Endothelial cell (in vitro differentiated cells): Measurements from ENCODE around the gene KCNN3. TPM values are rescaled to one million over a fixed set of nuclear protein-coding genes. Genes with fewer than 3 reads are reported as not detected.
A peak's percentile ranks its signal among the peaks of the same experiment; 100 is the strongest.

Source experiments
- DNase-seq: peaks from one replicate; pipeline ENCODE4 v3.0.0; 2021; ENCODE audit warnings: low spot score
- H3K27ac Mint-ChIP-seq: one replicate; pipeline ENCODE4 v1.8.0; 2021; ENCODE audit warnings: mixed read lengths, inconsistent platforms; ENCODE audit not compliant: unreplicated experiment
- H3K27me3 Mint-ChIP-seq: one replicate; pipeline ENCODE4 v1.8.0; 2021; ENCODE audit warnings: mild to moderate bottlenecking, moderate library complexity, mixed read lengths, inconsistent platforms; ENCODE audit not compliant: unreplicated experiment
- H3K36me3 Mint-ChIP-seq: one replicate; pipeline ENCODE4 v1.8.0; 2021; ENCODE audit warnings: mild to moderate bottlenecking, low read depth, mixed read lengths, inconsistent platforms; ENCODE audit not compliant: unreplicated experiment
- H3K4me1 Mint-ChIP-seq: one replicate; pipeline ENCODE4 v1.8.0; 2021; ENCODE audit warnings: mild to moderate bottlenecking, mixed read lengths, inconsistent platforms; ENCODE audit not compliant: unreplicated experiment
- H3K4me3 Mint-ChIP-seq: one replicate; pipeline ENCODE4 v1.8.0; 2021; ENCODE audit warnings: mild to moderate bottlenecking, mixed read lengths, inconsistent platforms; ENCODE audit not compliant: unreplicated experiment
- H3K9me3 Mint-ChIP-seq: one replicate; pipeline ENCODE4 v1.8.0; 2021; ENCODE audit warnings: mixed read lengths, inconsistent platforms; ENCODE audit not compliant: unreplicated experiment
- total RNA-seq: library from RNA; stranded (reverse); fragmentation: NEBNext Ultra II Directional; extraction: Animal tissue kit (Norgen Biotek cat#: 25700); gene quantifications from one replicate; pipeline ENCODE4 v1.2.1, GENCODE V29; 2021; ENCODE audit not compliant: unreplicated experiment
- TF ChIP-seq, protein P1 (sequence below): fragments of 200-600 bp; sonication (generic); IDR thresholded peaks from one replicate; pipeline ENCODE4 v1.5.0; 2021; ENCODE audit warnings: antibody characterized with exemption; ENCODE audit not compliant: unreplicated experiment

Gene KCNN3
- total RNA-seq, 1 donor from 2014 or later = 17.3 TPM

DNA sequence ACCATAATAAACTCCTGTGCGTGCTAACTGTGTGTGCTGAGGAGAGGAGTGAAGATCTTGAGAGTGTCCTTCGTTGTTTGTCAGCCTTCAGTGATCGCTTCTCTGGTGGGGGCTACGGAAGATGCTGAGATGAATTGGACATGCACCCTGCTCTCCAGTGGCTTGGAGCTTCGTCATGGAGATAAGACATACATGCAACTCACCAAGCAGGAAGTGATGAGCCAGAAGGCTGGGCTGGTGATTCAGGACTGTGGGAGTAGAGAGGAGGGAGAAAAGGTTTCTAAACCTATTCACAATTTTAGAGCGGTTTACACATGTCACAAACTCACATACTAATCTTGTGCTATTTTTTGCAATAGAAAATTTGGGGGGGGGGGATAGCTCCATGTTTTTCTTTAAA is 133.2 kb downstream of the KCNN3 start:
- H3K4me3 Mint-ChIP-seq = no peak overlapping the region
- H3K27ac Mint-ChIP-seq = no peak overlapping the region
- H3K27me3 Mint-ChIP-seq = peaks cover 6% of the 10 kb centered on the region
- DNase-seq = no peak
- TF ChIP-seq, protein P1, sequence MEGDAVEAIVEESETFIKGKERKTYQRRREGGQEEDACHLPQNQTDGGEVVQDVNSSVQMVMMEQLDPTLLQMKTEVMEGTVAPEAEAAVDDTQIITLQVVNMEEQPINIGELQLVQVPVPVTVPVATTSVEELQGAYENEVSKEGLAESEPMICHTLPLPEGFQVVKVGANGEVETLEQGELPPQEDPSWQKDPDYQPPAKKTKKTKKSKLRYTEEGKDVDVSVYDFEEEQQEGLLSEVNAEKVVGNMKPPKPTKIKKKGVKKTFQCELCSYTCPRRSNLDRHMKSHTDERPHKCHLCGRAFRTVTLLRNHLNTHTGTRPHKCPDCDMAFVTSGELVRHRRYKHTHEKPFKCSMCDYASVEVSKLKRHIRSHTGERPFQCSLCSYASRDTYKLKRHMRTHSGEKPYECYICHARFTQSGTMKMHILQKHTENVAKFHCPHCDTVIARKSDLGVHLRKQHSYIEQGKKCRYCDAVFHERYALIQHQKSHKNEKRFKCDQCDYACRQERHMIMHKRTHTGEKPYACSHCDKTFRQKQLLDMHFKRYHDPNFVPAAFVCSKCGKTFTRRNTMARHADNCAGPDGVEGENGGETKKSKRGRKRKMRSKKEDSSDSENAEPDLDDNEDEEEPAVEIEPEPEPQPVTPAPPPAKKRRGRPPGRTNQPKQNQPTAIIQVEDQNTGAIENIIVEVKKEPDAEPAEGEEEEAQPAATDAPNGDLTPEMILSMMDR = no peak
- H3K36me3 Mint-ChIP-seq = peaks cover 11% of the 10 kb centered on the region
- peaks cover 2% of the 10 kb centered on the region for H3K4me1 Mint-ChIP-seq
- no peaks in the 10 kb centered on the region for H3K9me3 Mint-ChIP-seq

DNA sequence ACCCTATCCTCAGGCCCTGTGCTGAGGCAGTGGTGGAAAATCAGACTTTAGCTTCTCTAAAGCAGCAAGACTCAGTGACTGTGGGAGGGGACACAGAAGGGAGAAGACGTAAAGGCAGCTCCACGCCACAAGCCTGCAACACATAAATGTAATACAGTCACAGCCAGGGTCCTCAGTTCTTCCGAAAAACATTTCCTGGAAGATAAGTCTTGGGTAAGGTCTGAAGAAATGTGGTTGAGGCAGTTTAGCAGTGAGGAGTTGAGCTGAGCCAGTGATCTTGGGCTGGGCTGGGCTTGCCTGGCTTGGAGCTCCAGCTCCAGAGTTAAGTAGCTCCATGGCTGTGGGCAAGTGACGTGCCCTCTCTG is 134.3 kb downstream of the KCNN3 start:
- DNase-seq = no peak
- Mint-ChIP-seq H3K27me3 (peaks cover 6% of the 10 kb centered on the region), H3K27ac (no peak overlapping the region), H3K4me1 (peaks cover 6% of the 10 kb centered on the region), H3K9me3 (no peaks in the 10 kb centered on the region), H3K4me3 (no peak overlapping the region), H3K36me3 (peaks cover 4% of the 10 kb centered on the region)
- TF ChIP-seq, protein P1 = no peak

DNA sequence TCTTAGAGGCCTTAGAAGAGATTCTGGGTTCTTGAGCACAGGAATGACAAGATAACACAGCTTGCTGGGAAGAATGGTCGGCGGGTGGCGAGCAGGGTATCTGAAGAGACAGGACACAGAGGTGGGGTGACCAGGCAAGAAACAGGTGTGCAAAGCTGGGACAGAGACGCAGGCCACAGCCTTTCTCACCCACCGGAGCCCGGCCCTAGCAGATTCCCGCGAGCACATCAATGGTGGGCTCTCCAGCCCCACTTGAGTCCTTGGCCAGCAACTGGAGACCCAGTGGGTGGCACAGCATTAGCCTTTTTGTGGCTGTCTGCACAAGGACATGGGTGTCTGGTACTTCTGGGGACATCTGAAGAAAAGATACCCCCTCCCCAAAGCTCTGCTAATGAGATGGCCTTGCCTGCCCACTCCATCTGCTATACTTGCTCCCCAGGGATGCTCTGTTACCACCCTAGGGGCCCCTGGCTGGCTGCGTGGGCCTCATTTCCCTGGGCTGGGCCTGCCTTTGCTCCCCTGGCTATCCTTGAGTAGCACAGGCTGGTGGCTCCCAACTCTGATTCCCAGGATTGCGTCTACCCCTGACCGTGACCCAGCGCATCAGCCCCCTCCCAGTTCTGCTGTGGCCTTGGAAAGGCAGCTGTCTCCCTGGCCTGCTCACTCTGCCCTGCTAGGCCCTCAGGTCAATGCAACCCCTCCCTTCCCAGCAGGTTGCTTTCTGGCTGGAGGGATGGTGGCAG is 134.8 kb downstream of the KCNN3 start:
- TF ChIP-seq, protein P1 = no peak
- H3K4me3 Mint-ChIP-seq = no peak overlapping the region
- H3K9me3 Mint-ChIP-seq = no peaks in the 10 kb centered on the region
- DNase-seq = no peak
- H3K4me1 Mint-ChIP-seq = peaks cover 12% of the 10 kb centered on the region
- no peaks in the 10 kb centered on the region for H3K36me3 Mint-ChIP-seq
- no peak overlapping the region for H3K27ac Mint-ChIP-seq
- peaks cover 6% of the 10 kb centered on the region for H3K27me3 Mint-ChIP-seq

DNA sequence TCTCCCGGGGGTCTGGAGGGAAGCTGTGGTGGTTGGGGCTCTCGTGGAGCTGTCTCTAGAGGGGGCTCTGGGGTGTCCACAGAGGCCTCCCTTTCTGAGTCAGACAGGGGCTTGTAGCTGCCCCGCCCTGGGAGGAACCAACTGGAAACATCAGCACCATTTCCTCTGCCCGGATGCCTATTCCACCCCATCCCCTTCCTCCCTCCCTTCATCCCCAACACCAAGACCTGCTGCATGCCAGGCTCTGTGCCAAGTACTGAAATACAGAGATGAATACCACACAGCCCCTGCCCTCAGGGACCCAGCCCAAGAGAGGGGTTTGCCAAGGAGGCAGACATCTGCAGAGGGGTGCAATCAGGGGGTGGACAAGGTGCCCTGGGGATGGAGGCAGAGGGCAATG is 136.5 kb downstream of the KCNN3 start:
- TF ChIP-seq, protein P1 = no peak
- Mint-ChIP-seq H3K27me3 (peaks cover 6% of the 10 kb centered on the region), H3K36me3 (no peaks in the 10 kb centered on the region), H3K4me3 (no peak overlapping the region), H3K27ac (no peak overlapping the region), H3K4me1 (peaks cover 28% of the 10 kb centered on the region), H3K9me3 (no peaks in the 10 kb centered on the region)
- no peak for DNase-seq

DNA sequence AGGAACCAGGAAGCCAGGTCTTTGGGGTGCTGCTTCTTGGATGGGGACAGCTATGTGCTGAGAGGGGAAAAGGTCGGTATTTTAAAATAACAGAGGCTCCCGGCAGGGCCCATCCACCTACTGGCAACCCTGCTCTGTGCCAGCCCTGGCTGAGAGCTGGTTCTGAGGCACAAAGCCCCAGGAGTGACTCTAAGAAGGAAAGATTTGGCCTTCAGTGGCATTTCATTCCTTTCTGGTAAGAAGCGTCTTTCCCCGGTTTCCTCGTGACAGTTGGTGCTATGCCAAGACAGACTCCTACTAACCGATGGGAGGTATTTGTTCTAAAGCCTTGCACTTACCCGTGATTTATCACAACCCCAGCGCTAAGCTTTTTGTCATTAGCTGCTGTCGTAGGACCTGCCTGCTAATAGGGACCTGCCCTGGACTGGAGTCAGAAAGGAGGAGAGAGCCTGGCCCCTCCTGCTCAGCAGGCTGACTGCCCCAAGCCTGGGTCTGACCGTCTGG is 139.0 kb downstream of the KCNN3 start:
- Mint-ChIP-seq H3K27me3 (peaks cover 6% of the 10 kb centered on the region), H3K4me3 (no peak overlapping the region), H3K4me1 (peaks cover 40% of the 10 kb centered on the region)

More for the DNA sequence above, 139.0 kb downstream of the KCNN3 start:
- DNase-seq = no peak
- Mint-ChIP-seq H3K9me3 (no peaks in the 10 kb centered on the region), H3K36me3 (no peaks in the 10 kb centered on the region), H3K27ac (peak overlapping the region; percentile 94)
- TF ChIP-seq, protein P1 = no peak
